HG03135 (cell line): Measurements from ENCODE around the gene TMEM233.

ENCODE experiments used
- ATAC-seq: cut with Tn5 transposase; IDR thresholded peaks from one replicate; pipeline ENCODE4 v1.9.1; 2021; ENCODE audit warnings: mild to moderate bottlenecking, moderate library complexity; ENCODE audit not compliant: unreplicated experiment

The TMEM233 gene

GRCh38 chr12:119593578-119594398 is at the start of gene TMEM233:
TMEM233 (plus strand) TSS chr12:119593774; CDS start chr12:119593849, 75 bp downstream.
- no peak for ATAC-seq

- no peak for ATAC-seq
These were observed 48.6 kb upstream of the TMEM233 start for GRCh38 chr12:119544765-119545625.

GRCh38 chr12:119546340-119546739 is 47.2 kb upstream of the TMEM233 start:
- ATAC-seq, result no peak

- ATAC-seq, result no peak
These were observed 46.6 kb upstream of the TMEM233 start for GRCh38 chr12:119547001-119547400.

GRCh38 chr12:119556854-119557253 is 36.7 kb upstream of the TMEM233 start:
- no peak for ATAC-seq

- ATAC-seq, result no peak
These were observed 28.2 kb upstream of the TMEM233 start for GRCh38 chr12:119565404-119565803.

GRCh38 chr12:119570771-119571170 is 22.8 kb upstream of the TMEM233 start:
- no peak for ATAC-seq

- no peak for ATAC-seq
These were observed 20.5 kb upstream of the TMEM233 start for GRCh38 chr12:119573086-119573485.

GRCh38 chr12:119574255-119574654 is 19.3 kb upstream of the TMEM233 start:
- ATAC-seq, result no peak

GRCh38 chr12:119576118-119576810 is 17.3 kb upstream of the TMEM233 start:
- no peak for ATAC-seq

GRCh38 chr12:119576915-119577314 is 16.7 kb upstream of the TMEM233 start:
- no peak for ATAC-seq

- ATAC-seq, result no peak
These were observed 15.5 kb upstream of the TMEM233 start for GRCh38 chr12:119578112-119578511.

GRCh38 chr12:119589097-119589496 is 4.5 kb upstream of the TMEM233 start:
- no peak for ATAC-seq

- no peak for ATAC-seq
These were observed 3.9 kb upstream of the TMEM233 start for GRCh38 chr12:119589634-119590033.

- ATAC-seq, result no peak
These were observed 1.3 kb upstream of the TMEM233 start for GRCh38 chr12:119592232-119592631.

GRCh38 chr12:119594399-119594730 is 791 bp downstream of the TMEM233 start:
- ATAC-seq, result no peak

- ATAC-seq, result no peak
These were observed 1.3 kb downstream of the TMEM233 start for GRCh38 chr12:119594772-119595445.

GRCh38 chr12:119598159-119598558 is 4.6 kb downstream of the TMEM233 start:
- ATAC-seq, result no peak

GRCh38 chr12:119601877-119602733 is 8.5 kb downstream of the TMEM233 start:
- ATAC-seq, result no peak

GRCh38 chr12:119602734-119603094 is 9.1 kb downstream of the TMEM233 start:
- no peak for ATAC-seq
